GM13977 (cell line): ENCODE measurements around the gene ULBP2.

ENCODE experiments used
- DNase-seq: peaks from one replicate; pipeline ENCODE4 v3.0.0; 2012; ENCODE audit warnings: low spot score
- in situ Hi-C: fragments of 300-500 bp; cut with MboI; formaldehyde crosslinking; loops from one replicate; pipeline ENCODE4 v1.12.0; 2022; ENCODE audit warnings: low sequenced_read_pairs, low pct_unique_long_range_greater_than_20kb, mixed read lengths, inconsistent platforms; ENCODE audit not compliant: unreplicated experiment
- TF ChIP-seq, protein P1 (sequence below): IDR thresholded peaks from 2 replicates; pipeline ENCODE4 v1.5.1; 2012; ENCODE audit warnings: mild to moderate bottlenecking, control low read depth; ENCODE audit not compliant: insufficient read depth; ENCODE audit errors: extremely low read depth, missing control alignments

The ULBP2 gene

DNA sequence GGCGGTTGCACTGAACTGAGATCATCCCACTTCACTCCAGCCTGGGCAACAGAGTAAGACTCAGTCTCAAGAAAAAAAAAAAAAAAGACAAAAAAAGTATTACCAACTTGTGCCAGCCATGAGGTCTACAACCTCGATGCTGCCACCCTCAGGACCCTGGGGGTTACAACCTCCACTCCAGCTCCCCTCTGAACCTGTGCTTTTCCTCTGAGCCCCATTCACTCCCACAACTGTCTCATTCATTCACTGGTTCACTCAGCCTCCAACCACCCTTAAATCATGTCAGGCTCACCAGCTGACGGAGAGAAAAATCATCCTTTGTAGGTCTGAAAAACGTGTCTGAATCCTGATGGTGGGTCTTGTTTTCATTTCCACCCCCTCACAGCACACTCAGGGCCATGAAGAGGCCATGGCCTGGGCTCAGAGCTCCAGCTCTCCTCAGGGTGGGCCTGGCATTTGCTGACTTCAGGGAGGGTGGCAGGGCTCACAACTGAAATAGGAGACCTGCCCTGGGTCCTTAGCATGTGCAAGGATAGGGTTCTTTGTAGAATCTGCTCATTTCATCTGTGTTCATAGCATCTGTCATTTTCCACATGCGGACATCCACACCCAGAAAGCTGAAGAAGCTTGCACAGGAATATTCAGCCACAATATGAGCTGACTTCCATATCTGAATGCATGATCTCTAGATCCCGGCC lies 20.1 kb downstream of the ULBP2 start:
- TF ChIP-seq, protein P1, sequence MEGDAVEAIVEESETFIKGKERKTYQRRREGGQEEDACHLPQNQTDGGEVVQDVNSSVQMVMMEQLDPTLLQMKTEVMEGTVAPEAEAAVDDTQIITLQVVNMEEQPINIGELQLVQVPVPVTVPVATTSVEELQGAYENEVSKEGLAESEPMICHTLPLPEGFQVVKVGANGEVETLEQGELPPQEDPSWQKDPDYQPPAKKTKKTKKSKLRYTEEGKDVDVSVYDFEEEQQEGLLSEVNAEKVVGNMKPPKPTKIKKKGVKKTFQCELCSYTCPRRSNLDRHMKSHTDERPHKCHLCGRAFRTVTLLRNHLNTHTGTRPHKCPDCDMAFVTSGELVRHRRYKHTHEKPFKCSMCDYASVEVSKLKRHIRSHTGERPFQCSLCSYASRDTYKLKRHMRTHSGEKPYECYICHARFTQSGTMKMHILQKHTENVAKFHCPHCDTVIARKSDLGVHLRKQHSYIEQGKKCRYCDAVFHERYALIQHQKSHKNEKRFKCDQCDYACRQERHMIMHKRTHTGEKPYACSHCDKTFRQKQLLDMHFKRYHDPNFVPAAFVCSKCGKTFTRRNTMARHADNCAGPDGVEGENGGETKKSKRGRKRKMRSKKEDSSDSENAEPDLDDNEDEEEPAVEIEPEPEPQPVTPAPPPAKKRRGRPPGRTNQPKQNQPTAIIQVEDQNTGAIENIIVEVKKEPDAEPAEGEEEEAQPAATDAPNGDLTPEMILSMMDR: no peak
- DNase-seq: no peak
- in situ Hi-C loops: no loop called here

DNA sequence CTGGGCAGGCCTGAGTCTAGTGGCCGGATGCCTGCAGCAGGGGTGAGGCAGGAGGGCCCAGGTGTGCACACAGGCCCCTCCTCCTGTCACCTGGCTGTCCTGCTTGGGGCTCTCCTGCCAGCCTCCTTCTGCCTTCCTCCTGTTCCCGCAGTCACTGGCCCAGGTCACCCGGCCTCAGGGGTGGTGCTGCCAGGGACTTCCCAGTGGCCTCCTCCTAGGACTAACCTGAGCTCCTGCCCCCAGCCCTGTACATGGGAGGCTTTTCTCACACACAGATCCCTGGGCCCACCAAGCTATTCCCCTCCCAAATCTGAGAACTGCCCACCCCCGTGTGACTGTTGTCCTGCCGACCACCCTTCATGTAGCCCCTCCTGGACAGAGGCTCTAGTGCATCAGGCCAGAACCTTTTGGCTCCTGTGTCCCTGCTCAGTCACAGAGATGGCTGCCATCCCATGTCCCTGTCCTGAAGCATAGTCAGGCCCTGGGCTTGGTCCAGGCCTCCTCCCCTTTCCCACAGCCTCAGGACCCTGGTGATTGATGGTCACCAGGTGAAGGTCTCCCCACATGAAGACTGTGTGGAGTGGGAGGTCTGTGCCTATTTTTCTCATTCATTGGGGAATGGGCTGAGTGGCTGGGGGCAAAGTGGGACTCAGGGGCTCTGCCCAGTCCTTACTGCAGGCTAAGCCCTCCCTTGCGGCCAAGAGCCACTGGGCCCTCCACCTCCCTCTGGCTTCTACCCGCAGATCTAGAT lies 20.8 kb downstream of the ULBP2 start:
- TF ChIP-seq, protein P1: no peak
- no peak for DNase-seq
- in situ Hi-C loops: no loop called here

DNA sequence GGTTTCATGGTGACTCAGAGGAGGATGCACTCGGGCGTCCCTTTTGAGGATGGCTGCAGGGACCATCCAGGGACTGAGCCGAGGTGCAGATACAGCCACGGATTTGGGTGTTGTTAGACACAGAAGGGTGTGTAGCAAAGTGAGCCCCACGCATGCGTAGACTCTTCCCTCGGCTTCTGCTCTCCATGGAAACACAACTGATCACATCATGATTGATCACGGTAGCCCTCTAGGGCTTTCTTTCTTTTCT lies 21.3 kb downstream of the ULBP2 start:
- in situ Hi-C loops: no loop called here
- DNase-seq: peak; percentile 48
- TF ChIP-seq, protein P1: no peak

DNA sequence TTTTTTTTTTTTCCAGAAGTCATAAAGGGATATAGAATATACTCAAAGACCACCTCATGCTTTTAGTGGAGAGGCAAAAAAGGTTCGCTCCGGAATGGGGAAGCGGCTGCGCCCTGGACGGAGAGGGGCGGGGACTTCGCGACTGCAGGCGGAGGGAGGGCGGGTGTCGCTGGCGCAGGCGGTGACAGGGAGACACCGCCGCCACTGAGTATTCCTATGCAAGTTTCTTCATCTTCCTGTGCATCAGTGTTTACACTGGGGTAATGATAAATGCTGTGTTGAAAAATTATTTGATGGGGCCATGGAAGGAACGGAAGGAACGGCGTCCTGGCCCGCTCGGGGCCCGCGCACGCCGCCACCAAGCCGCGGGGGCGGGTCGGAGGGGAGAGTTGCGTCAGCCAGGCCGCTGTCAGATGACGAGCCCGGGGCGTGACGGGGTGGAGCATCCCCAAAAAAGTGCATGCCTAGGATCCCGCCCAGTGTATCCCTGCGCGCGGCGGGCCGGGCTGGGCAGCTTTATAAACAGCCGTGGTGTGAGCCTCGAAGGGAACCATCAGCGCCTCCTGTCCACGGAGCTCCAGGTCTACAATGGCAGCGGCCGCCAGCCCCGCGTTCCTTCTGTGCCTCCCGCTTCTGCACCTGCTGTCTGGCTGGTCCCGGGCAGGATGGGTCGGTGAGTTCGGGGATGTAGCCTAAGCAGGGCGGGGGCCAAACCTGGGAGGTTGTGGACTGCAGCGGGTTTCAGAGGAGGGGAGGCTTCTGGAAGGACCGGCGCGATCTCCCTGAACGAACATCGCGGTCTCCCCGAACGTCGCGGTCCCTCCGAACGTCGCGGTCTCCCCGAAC lies 21.9 kb downstream of the ULBP2 start, which contains the start of gene ULBP1:
Gene ULBP1, plus strand, starts transcription at position 482 of the 846 bp plus-strand sequence. Its CDS starts 107 bp downstream, at position 589.
- TF ChIP-seq, protein P1: no peak
- peak; percentile 56 for DNase-seq
- in situ Hi-C loops: no loop called here

DNA sequence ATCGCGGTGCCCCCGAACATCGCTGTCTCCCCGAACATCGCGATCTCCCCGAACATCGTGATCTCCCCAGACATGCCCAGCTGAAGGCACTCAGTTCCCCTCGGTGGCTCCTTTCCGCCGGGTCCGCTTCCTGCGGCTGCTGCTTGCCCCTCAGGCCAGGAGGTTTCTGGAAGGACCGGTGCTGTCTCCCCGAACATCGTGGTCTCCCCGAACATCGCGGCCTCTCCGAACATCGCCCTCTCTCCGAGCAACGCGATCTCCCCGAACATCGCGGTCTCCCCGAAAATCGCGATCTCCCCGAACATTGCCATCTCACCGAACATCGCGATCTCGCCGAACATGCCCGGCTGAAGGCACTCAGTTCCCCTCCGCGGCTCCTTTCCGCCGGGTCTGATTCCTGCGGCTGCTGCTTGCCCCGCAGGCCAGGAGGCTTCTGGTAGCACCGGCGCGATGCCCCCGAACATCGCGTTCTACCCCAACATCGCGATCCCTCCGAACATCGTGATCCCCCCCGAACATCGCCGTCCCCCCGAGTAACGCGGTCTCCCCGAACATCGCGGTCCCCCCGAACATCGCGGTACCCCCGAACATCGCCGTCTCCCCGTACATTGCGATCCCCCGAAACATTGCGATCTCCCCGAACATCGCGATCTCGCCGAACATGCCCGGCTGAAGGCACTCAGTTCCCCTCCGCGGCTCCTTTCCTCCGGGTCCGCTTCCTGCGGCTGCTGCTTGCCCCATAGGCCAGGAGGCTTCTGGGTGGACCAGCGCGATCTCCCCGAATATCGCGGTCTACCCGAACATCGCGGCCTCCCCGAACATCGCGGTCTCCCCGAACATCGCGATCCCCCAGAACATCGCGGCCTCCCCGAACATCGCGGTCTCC lies 22.7 kb downstream of the ULBP2 start:
- TF ChIP-seq, protein P1: no peak
- DNase-seq: no peak
- in situ Hi-C loops: no loop called here
